HG02973 (cell line): ENCODE results near the gene YBX1.
"Not testable (repeated sequence)": the region's sequence is repeated elsewhere in the genome, so short reads cannot be mapped to it uniquely, and the experiment has no call there.

Experiments
- ATAC-seq: cut with Tn5 transposase; IDR thresholded peaks from one replicate; pipeline ENCODE4 v1.9.1; 2021; ENCODE audit warnings: moderate library complexity; ENCODE audit not compliant: unreplicated experiment

Gene YBX1

GRCh38 chr1:42686418-42686817, 4.2 kb downstream of the YBX1 start:
- ATAC-seq: no peak

GRCh38 chr1:42689912-42690311, 7.7 kb downstream of the YBX1 start:
- ATAC-seq: no peak

GRCh38 chr1:42690477-42691156, 8.4 kb downstream of the YBX1 start:
- ATAC-seq: no peak

GRCh38 chr1:42691157-42691498, 8.9 kb downstream of the YBX1 start:
- no peak for ATAC-seq

GRCh38 chr1:42692461-42692860, 10.2 kb downstream of the YBX1 start:
- ATAC-seq: no peak

- ATAC-seq: no peak
These were observed 10.7 kb downstream of the YBX1 start for GRCh38 chr1:42692911-42693310.

- ATAC-seq: no peak
These were observed 16.0 kb downstream of the YBX1 start for GRCh38 chr1:42698081-42698813.

GRCh38 chr1:42700006-42700405, 17.8 kb downstream of the YBX1 start:
- ATAC-seq: no peak

GRCh38 chr1:42703888-42704464, 21.8 kb downstream of the YBX1 start:
- no peak for ATAC-seq

- not testable (repeated sequence) for ATAC-seq
These were observed 30.6 kb downstream of the YBX1 start for GRCh38 chr1:42712808-42713207.

- ATAC-seq: no peak
These were observed 31.1 kb downstream of the YBX1 start for GRCh38 chr1:42713293-42713692.

- not testable (repeated sequence) for ATAC-seq
These were observed 32.2 kb downstream of the YBX1 start for GRCh38 chr1:42714441-42714840.

- ATAC-seq: no peak
These were observed 38.6 kb downstream of the YBX1 start for GRCh38 chr1:42720868-42721267.

- ATAC-seq: no peak
These were observed 39.7 kb downstream of the YBX1 start for GRCh38 chr1:42721926-42722325.

GRCh38 chr1:42722403-42722802, 40.2 kb downstream of the YBX1 start:
- not testable (repeated sequence) for ATAC-seq

GRCh38 chr1:42723511-42723910, 41.3 kb downstream of the YBX1 start:
- ATAC-seq: no peak

GRCh38 chr1:42725820-42726219, 43.6 kb downstream of the YBX1 start:
- not testable (repeated sequence) for ATAC-seq

GRCh38 chr1:42730002-42730401, 47.8 kb downstream of the YBX1 start:
- no peak for ATAC-seq

GRCh38 chr1:42730988-42731387, 48.8 kb downstream of the YBX1 start:
- no peak for ATAC-seq

GRCh38 chr1:42731585-42731984, 49.4 kb downstream of the YBX1 start:
- no peak for ATAC-seq

GRCh38 chr1:42732126-42732680, 50.0 kb downstream of the YBX1 start:
- no peak for ATAC-seq
